NK-92 (cell line): Measurements from ENCODE around the gene TMEM87B.

Experiments used
- DNase-seq: peaks from one replicate; lab custom pipeline; 2025; ENCODE audit not compliant: unreplicated experiment; lab: John Stamatoyannopoulos, UW

The TMEM87B gene

DNA sequence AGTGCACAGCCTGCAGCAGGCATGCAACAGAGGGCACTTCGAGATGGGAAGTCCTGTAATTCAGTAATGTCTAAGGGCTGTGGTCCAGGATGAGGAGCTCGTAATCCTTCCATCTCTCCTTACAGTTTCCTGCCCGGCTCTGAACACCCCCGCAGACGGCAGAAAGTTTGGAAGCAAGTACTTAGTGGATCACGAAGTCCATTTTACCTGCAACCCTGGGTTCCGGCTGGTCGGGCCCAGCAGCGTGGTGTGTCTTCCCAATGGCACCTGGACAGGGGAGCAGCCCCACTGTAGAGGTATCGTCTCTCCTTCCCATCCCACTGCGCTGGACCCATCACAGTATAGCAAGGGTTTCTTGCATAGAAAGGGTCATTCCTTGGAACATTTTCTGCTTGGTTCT is 109.8 kb downstream of the TMEM87B start:
- no peak for DNase-seq

DNA sequence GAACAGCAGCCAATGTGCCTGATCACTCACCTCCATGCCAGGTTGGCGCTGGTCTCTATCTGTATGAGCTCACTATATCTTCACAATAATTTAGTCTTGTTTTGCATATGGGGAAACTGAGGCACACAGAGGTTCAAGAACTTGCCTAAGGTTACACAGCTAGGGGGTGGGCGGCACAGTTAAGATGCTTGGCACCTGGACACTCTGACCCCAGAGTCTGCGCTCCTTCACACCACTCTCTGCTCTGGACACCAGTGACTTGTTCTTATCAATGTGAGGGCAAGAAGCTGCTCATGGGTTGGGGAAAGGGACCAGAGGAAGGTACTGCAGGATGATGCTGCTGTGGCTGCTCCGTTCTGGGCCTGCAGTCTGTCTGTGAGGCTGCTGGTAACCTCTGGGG is 110.2 kb downstream of the TMEM87B start:
- no peak for DNase-seq

DNA sequence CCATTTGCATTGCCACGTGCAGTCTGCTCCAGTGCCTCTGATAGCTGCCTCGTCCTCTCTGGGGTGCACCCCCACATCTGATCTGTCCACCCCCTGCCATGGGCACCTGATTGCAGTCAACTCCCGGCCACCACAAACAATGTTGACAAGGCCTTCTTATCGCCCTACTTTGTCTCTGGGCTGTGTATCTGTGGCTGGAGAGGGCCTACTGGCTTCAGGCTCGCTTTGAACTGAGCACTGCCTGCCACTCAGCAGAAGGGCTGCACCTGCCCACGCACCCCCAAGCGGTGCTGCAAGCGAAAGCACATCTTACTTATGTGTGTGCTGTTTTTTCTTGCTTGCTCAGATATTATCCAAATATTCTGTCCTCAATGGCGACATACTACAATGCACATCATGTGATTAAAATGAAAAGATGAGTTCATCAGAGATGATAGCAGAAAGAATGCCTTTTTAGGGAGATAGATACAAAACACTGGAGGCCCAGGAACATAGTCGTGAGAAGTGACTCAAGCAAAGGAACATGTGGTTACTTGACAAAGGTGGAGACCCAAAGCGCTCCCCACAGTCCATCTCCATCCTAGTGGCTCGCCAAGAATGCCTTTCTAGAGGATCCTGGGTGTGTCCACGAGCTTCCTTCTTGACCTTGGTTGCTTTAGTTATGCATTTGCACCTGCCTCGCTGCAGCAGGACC is 111.9 kb downstream of the TMEM87B start:
- DNase-seq, result no peak

DNA sequence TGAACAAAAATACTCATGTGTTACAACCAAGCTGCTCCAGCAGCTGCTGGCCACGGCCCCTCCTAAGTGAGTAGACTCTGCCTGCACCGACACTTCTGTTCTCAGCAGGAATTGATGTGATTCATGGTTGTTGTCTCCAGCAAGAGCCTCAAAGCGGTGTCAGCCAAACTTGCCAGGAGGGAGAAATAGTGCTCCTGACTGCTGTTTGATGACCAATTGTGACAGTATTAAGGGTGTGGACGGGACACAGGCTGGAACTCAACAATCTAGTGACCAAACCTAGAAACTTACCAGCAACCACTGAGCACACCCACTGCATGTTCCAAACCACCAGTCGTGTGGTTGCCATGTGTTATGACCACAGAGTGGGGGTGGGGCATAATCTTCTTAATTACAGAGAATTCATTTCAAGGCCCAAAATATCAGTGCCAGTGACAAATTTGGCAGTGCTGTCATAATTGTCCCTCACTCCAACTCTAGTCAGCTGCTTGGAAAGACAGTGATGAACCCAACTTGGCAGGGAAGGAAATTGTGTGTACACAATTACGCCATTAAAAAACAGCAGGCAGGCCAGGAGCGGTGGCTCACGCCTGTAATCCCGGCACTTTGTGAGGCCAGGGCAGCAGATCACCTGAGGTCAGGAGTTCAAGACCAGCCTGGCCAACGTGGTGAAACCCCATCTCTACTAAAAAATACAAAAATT is 113.5 kb downstream of the TMEM87B start:
- DNase-seq, result no peak
